ENCODE measurements around the gene FANCG. TPM values are rescaled to one million over a fixed set of nuclear protein-coding genes. Genes with fewer than 3 reads are reported as not detected.

FANCG gene
- total RNA-seq, 1 experiment from 2014 or later: 74.8 TPM

GRCh38 chr9:35076848-35077247 lies 2.9 kb downstream of the FANCG start:
- Histone ChIP-seq H3K27me3 (replicated peaks; ENCODE audit: control insufficient read depth, insufficient read depth, low read length) (no peaks in the 10 kb centered on the region), H3K4me1 (peaks cover 14% of the 10 kb centered on the region; the same call in 1 of the 2 replicates), H3K4me3 (ENCODE audit: low read depth, low read length) (no peak overlapping the region), H3K9me3 (no peaks in the 10 kb centered on the region), H3K36me3 (ENCODE audit: control insufficient read depth, insufficient read depth, low read length) (peaks cover 2% of the 10 kb centered on the region; the same call in 1 of the 2 replicates)
- ChIA-PET POLR2A (no interaction called here), CTCF (no interaction called here)
- Mint-ChIP-seq H3K27ac (ENCODE audit: unreplicated experiment) (no peak overlapping the region), H3K27me3 (ENCODE audit: insufficient read depth, unreplicated experiment) (no peaks in the 10 kb centered on the region), H3K9me3 (ENCODE audit: unreplicated experiment) (no peaks in the 10 kb centered on the region), H3K4me1 (ENCODE audit: low read depth, unreplicated experiment) (peaks cover 13% of the 10 kb centered on the region), H3K4me3 (ENCODE audit: unreplicated experiment) (no peak overlapping the region), H3K36me3 (ENCODE audit: insufficient read depth, unreplicated experiment) (peaks cover 42% of the 10 kb centered on the region)
- intact Hi-C loops (cut with micrococcal nuclease; ENCODE audit: unreplicated experiment): no loop called here
- TF ChIP-seq CTCF (IDR thresholded peaks at IDR 0.05; ENCODE audit: insufficient read depth in 1 of 2, low read depth in 1 of 2, low read length in 1 of 2, severe bottlenecking in 1 of 2, unreplicated experiment in 1 of 2): no peak
- DNase-seq: no peak
- no TSS peak for BruUV-seq (replicated peaks)

GRCh38 chr9:35075358-35075757 lies 4.4 kb downstream of the FANCG start:
- ChIA-PET POLR2A (no interaction called here), CTCF (no interaction called here)
- Histone ChIP-seq H3K36me3 (ENCODE audit: control insufficient read depth, insufficient read depth, low read length) (peaks cover 2% of the 10 kb centered on the region; the same call in 1 of the 2 replicates), H3K4me1 (peaks cover 19% of the 10 kb centered on the region), H3K4me3 (ENCODE audit: low read depth, low read length) (no peak overlapping the region), H3K9me3 (no peaks in the 10 kb centered on the region), H3K27me3 (replicated peaks; ENCODE audit: control insufficient read depth, insufficient read depth, low read length) (no peaks in the 10 kb centered on the region)
- no peaks in the 10 kb centered on the region for H3K9me3 Mint-ChIP-seq (ENCODE audit: unreplicated experiment)
- no peak overlapping the region for H3K27ac Mint-ChIP-seq (ENCODE audit: unreplicated experiment)
- H3K36me3 Mint-ChIP-seq (ENCODE audit: insufficient read depth, unreplicated experiment): peaks cover 57% of the 10 kb centered on the region
- intact Hi-C loops (cut with micrococcal nuclease; ENCODE audit: unreplicated experiment): no loop called here
- no TSS peak for BruUV-seq (replicated peaks)
- H3K4me1 Mint-ChIP-seq (ENCODE audit: low read depth, unreplicated experiment): peaks cover 17% of the 10 kb centered on the region
- TF ChIP-seq CTCF (IDR thresholded peaks at IDR 0.05; ENCODE audit: insufficient read depth in 1 of 2, low read depth in 1 of 2, low read length in 1 of 2, severe bottlenecking in 1 of 2, unreplicated experiment in 1 of 2): no peak
- H3K27me3 Mint-ChIP-seq (ENCODE audit: insufficient read depth, unreplicated experiment): no peaks in the 10 kb centered on the region
- no peak overlapping the region for H3K4me3 Mint-ChIP-seq (ENCODE audit: unreplicated experiment)
- no peak for DNase-seq

GRCh38 chr9:35074791-35075190 lies 5.0 kb downstream of the FANCG start:
- Histone ChIP-seq H3K9me3 (no peaks in the 10 kb centered on the region), H3K4me3 (ENCODE audit: low read depth, low read length) (no peak overlapping the region), H3K27me3 (replicated peaks; ENCODE audit: control insufficient read depth, insufficient read depth, low read length) (no peaks in the 10 kb centered on the region), H3K36me3 (ENCODE audit: control insufficient read depth, insufficient read depth, low read length) (peaks cover 2% of the 10 kb centered on the region; the same call in 1 of the 2 replicates), H3K4me1 (peaks cover 22% of the 10 kb centered on the region)
- H3K9me3 Mint-ChIP-seq (ENCODE audit: unreplicated experiment): no peaks in the 10 kb centered on the region
- no peak for TF ChIP-seq CTCF (IDR thresholded peaks at IDR 0.05; ENCODE audit: insufficient read depth in 1 of 2, low read depth in 1 of 2, low read length in 1 of 2, severe bottlenecking in 1 of 2, unreplicated experiment in 1 of 2)
- no peaks in the 10 kb centered on the region for H3K27me3 Mint-ChIP-seq (ENCODE audit: insufficient read depth, unreplicated experiment)
- peaks cover 22% of the 10 kb centered on the region for H3K4me1 Mint-ChIP-seq (ENCODE audit: low read depth, unreplicated experiment)
- no peak for DNase-seq
- no peak overlapping the region for H3K4me3 Mint-ChIP-seq (ENCODE audit: unreplicated experiment)
- no TSS peak for BruUV-seq (replicated peaks)
- H3K27ac Mint-ChIP-seq (ENCODE audit: unreplicated experiment): no peak overlapping the region
- intact Hi-C loops (cut with micrococcal nuclease; ENCODE audit: unreplicated experiment): no loop called here
- peaks cover 57% of the 10 kb centered on the region for H3K36me3 Mint-ChIP-seq (ENCODE audit: insufficient read depth, unreplicated experiment)
- ChIA-PET CTCF (no interaction called here), POLR2A (no interaction called here)

Data from Caco-2 (cell line).